Thyroid gland (tissue), 4 donors: Measurements from ENCODE around the gene CBLC. TPM values are rescaled to one million over a fixed set of nuclear protein-coding genes. Genes with fewer than 3 reads are reported as not detected.

Source experiments
- DNase-seq, 2 donors: peaks; one replicate each; pipeline ENCODE4 v3.0.0-alpha.2; 2019
- H3K27ac ChIP-seq, 3 donors: fragments of 200-600 bp; sonication (generic); 1 replicate in 2 of 3; 2 replicates in 1 of 3; pipeline ENCODE4 v1.5.1; 2016 to 2019; ENCODE audit warnings: mild to moderate bottlenecking in 1 of 3, moderate library complexity in 1 of 3
- H3K27me3 ChIP-seq: fragments of 200-600 bp; sonication (generic); one replicate; pipeline ENCODE4 v1.5.1; 2019
- H3K36me3 ChIP-seq, 2 donors: fragments of 200-600 bp; sonication (generic); one replicate each; pipeline ENCODE4 v1.5.1; 2016 to 2019
- H3K4me1 ChIP-seq, 2 donors: fragments of 200-600 bp; sonication (generic); one replicate each; pipeline ENCODE4 v1.5.1; 2017 to 2019
- H3K4me3 ChIP-seq, 3 donors: fragments of 200-600 bp; sonication (generic); replicated peaks in 1 of 3; 1 replicate in 2 of 3; 2 replicates in 1 of 3; pipeline ENCODE4 v1.5.1; 2016; ENCODE audit warnings: mild to moderate bottlenecking in 1 of 3
- H3K9me3 ChIP-seq: fragments of 200-600 bp; sonication (generic); one replicate; pipeline ENCODE4 v1.5.1; 2017
- POLR2A ChIP-seq, 2 donors: fragments of 450-650 bp; IDR thresholded peaks; one replicate each; pipeline ENCODE4 v1.6.1; 2017; ENCODE audit warnings: antibody characterized with exemption in 2 of 2, mild to moderate bottlenecking in 2 of 2, moderate library complexity in 1 of 2
- WGBS, 2 donors: methylation state at CpG; one replicate each; pipeline ENCODE4 v1.1.5; 2017; 5-methylcytosine and 5-hydroxymethylcytosine counted together
- intact Hi-C: fragments of 100-400 bp; cut with DNase I; formaldehyde crosslinking; loops from one replicate; pipeline ENCODE4 v1.15.1; 2023
- total RNA-seq, 4 donors: library from RNA; depleted of rRNA; stranded (reverse); fragments of >200 nt; gene quantifications; one replicate each; pipeline ENCODE4 v1.2.3, GENCODE V29; 2016
- TF ChIP-seq, protein P1 (sequence below), 6 experiments: fragments of 200-600 bp in 3 of 6; fragments of 450-650 bp in 3 of 6; sonication (generic) in 3 of 6; IDR thresholded peaks; one replicate each; pipeline ENCODE4 v1.5.1; 2016 to 2019; ENCODE audit warnings: antibody characterized with exemption in 6 of 6, mild to moderate bottlenecking in 2 of 6, inconsistent platforms in 1 of 6, moderate library complexity in 1 of 6

CBLC gene
- total RNA-seq, 4 donors from 2014 or later = 2.0 to 5.6 (median 3.1) TPM

DNA sequence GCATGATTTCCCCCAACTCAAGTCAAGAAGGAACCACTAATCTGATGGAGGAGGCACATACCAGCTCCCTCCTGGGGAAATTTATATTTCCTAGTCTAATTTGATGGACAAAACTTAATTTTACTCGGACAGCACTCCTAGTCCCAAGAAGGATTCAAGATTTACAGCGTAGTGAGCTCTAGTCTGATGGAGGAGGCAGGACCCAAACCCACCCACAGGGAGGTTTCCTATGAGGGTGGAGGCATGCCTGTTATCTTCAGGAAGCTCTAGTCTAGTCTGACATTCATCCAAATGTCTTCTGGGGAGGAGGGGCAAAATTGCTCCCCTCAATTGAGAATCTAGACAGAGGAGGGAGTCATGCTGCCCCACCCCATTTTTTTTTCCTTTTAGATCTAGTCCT, 39.6 kb upstream of the CBLC start:
- WGBS, 2 donors = 83 to 93% methylated on average over 2 of the region's 2 CpGs
- Histone ChIP-seq H3K4me3 (no peak overlapping the region), H3K27ac (peak overlapping the region; percentile 81 to 97 (median 95)), H3K9me3 (no peaks in the 10 kb centered on the region), H3K27me3 (no peaks in the 10 kb centered on the region), H3K36me3 (no peaks in the 10 kb centered on the region), H3K4me1 (peaks cover 57 to 69% of the 10 kb centered on the region in 2 donors)
- intact Hi-C loops = no loop called here
- TF ChIP-seq, protein P1, sequence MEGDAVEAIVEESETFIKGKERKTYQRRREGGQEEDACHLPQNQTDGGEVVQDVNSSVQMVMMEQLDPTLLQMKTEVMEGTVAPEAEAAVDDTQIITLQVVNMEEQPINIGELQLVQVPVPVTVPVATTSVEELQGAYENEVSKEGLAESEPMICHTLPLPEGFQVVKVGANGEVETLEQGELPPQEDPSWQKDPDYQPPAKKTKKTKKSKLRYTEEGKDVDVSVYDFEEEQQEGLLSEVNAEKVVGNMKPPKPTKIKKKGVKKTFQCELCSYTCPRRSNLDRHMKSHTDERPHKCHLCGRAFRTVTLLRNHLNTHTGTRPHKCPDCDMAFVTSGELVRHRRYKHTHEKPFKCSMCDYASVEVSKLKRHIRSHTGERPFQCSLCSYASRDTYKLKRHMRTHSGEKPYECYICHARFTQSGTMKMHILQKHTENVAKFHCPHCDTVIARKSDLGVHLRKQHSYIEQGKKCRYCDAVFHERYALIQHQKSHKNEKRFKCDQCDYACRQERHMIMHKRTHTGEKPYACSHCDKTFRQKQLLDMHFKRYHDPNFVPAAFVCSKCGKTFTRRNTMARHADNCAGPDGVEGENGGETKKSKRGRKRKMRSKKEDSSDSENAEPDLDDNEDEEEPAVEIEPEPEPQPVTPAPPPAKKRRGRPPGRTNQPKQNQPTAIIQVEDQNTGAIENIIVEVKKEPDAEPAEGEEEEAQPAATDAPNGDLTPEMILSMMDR (IDR thresholded peaks at IDR 0.05) = no peak
- no peak for TF ChIP-seq POLR2A (IDR thresholded peaks at IDR 0.05)
- DNase-seq = no peak

DNA sequence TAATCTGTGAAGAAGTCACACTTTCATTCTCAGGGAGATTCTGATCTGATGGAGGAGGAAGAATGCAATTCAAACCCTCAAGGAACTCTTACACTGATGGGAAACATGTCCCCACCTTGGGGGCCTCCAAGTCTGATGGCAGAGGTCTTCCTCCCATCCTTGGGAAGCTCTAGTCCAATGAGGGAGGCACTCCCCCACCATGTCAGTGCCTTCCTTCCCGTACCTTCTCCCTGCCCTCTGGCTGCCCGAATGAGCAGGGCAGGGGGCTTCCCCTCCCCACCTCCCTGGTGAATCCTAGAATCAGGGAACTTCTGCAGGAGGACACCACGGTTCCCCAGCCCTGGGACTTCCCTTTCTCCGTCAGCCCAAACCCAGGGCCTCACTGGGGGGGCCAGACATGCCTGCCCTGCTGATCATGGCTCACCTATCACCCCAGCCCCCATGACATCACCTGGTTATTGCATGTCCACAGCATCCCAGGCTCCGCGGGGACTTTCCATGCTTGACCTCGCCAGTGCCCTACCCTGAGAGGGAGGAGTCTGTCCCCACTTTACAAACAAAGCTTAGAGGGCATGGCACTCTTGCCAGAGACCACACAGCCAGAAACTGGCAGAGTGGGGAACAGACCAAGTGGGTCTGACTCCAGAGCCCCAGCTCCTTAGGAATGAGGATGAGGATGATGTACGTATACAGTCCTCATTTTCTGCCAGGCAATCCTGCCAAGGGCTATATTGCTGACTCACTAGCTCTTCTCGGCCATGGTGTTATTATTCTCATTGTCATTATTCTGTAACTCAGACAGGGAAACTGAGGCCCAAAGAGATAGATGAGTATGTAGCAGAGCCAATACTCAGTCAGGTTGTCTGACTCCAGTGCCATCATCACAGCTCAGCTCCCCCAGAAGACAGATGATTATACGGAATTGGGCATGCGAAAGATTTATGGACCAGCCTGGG, 38.8 kb upstream of the CBLC start:
- Histone ChIP-seq H3K9me3 (no peaks in the 10 kb centered on the region), H3K27me3 (no peaks in the 10 kb centered on the region), H3K4me3 (no peak overlapping the region), H3K36me3 (no peaks in the 10 kb centered on the region), H3K27ac (peak overlapping the region; percentile 81 to 97 (median 95)), H3K4me1 (peaks cover 65 to 77% of the 10 kb centered on the region in 2 donors)
- DNase-seq = peak; percentile 75 to 78
- 57 to 58% methylated on average over 9 to 11 of the region's 11 CpGs for WGBS, 2 donors
- intact Hi-C loops = no loop called here
- TF ChIP-seq POLR2A (IDR thresholded peaks at IDR 0.05) = no peak
- TF ChIP-seq, protein P1 (IDR thresholded peaks at IDR 0.05) = no peak

- no peaks in the 10 kb centered on the region for H3K36me3 ChIP-seq
- peaks cover 65 to 90% of the 10 kb centered on the region in 2 donors for H3K4me1 ChIP-seq
- no peaks in the 10 kb centered on the region for H3K27me3 ChIP-seq
- no peak overlapping the region for H3K4me3 ChIP-seq
- DNase-seq = peak; percentile 48 to 66
- intact Hi-C loops = no loop called here
- H3K9me3 ChIP-seq = no peaks in the 10 kb centered on the region
- TF ChIP-seq, protein P1 (IDR thresholded peaks at IDR 0.05) = no peak
- peak in 1 of 2 donors; percentile 35 for TF ChIP-seq POLR2A (IDR thresholded peaks at IDR 0.05)
- peak overlapping the region; percentile 81 to 97 (median 95) for H3K27ac ChIP-seq
- 38 to 40% methylated on average over 3 of the region's 3 CpGs for WGBS, 2 donors
Measured at GRCh38 chr19:44740351-44740824, 37.3 kb upstream of the CBLC start.

- DNase-seq = no peak
- Histone ChIP-seq H3K27me3 (no peaks in the 10 kb centered on the region), H3K36me3 (no peaks in the 10 kb centered on the region), H3K9me3 (no peaks in the 10 kb centered on the region), H3K4me1 (peaks cover 64 to 93% of the 10 kb centered on the region in 2 donors), H3K4me3 (no peak overlapping the region), H3K27ac (peak overlapping the region; percentile 81 to 97 (median 95))
- TF ChIP-seq, protein P1 (IDR thresholded peaks at IDR 0.05) = no peak
- TF ChIP-seq POLR2A (IDR thresholded peaks at IDR 0.05) = no peak
- intact Hi-C loops = no loop called here
- WGBS, 2 donors = 59 to 78% methylated on average over 6 of the region's 6 CpGs
Measured at GRCh38 chr19:44741258-44741731, 36.4 kb upstream of the CBLC start.
